SK-N-SH (cell line): ENCODE results near the gene DCXR.

Experiments
- RCOR1 ChIP-seq: fragments of 150-350 bp; IDR thresholded peaks from 2 replicates; pipeline ENCODE4 v1.6.1; 2017; ENCODE audit warnings: antibody characterized with exemption, low read length
- YY1 ChIP-seq: IDR thresholded peaks from 2 replicates; pipeline ENCODE4 v1.4.0; 2012; ENCODE audit warnings: low read depth, mild to moderate bottlenecking
- TF ChIP-seq, protein P1 (sequence below): fragments of 200-600 bp; sonication (generic); IDR thresholded peaks from 2 replicates; pipeline ENCODE4 v1.6.1; 2017; ENCODE audit warnings: antibody characterized with exemption, mild to moderate bottlenecking, moderate library complexity

DNA sequence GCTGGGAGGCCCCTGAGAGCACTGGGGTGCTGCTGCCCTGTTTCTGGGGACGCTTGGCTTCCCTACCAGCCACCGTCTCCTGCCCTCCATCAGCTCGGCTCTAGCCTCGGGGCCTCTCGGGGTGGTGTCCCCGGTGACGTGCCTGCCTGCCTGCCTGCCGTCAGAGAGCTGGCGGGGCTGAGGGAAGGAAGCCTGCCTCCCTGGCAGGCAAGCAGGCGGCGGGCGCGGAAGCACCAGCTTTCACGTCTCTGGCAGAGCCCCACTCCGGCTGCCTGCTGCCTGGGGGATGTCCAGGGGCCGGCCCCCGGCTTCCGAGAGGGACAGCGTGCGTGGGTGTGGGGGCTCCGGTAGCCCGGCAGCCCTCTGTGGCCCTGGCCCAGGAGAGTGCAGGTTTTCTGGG, 24.2 kb downstream of the DCXR start:
- TF ChIP-seq, protein P1, sequence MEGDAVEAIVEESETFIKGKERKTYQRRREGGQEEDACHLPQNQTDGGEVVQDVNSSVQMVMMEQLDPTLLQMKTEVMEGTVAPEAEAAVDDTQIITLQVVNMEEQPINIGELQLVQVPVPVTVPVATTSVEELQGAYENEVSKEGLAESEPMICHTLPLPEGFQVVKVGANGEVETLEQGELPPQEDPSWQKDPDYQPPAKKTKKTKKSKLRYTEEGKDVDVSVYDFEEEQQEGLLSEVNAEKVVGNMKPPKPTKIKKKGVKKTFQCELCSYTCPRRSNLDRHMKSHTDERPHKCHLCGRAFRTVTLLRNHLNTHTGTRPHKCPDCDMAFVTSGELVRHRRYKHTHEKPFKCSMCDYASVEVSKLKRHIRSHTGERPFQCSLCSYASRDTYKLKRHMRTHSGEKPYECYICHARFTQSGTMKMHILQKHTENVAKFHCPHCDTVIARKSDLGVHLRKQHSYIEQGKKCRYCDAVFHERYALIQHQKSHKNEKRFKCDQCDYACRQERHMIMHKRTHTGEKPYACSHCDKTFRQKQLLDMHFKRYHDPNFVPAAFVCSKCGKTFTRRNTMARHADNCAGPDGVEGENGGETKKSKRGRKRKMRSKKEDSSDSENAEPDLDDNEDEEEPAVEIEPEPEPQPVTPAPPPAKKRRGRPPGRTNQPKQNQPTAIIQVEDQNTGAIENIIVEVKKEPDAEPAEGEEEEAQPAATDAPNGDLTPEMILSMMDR: no peak
- TF ChIP-seq YY1 (no peak), RCOR1 (no peak)
